NOMO-1 (cell line): ENCODE data around the gene COX11.
A peak's percentile ranks its signal among the peaks of the same experiment; 100 is the strongest.

ENCODE experiments used
- DNase-seq, 2 experiments: peaks; one replicate each; lab custom pipeline; 2025; ENCODE audit not compliant: unreplicated experiment in 2 of 2; lab: John Stamatoyannopoulos, UW

Gene COX11

GRCh38 chr17:54968988-54969332, 506 bp upstream of the COX11 start:
- DNase-seq, result peak in 1 of 2 experiments; percentile 36

DNA sequence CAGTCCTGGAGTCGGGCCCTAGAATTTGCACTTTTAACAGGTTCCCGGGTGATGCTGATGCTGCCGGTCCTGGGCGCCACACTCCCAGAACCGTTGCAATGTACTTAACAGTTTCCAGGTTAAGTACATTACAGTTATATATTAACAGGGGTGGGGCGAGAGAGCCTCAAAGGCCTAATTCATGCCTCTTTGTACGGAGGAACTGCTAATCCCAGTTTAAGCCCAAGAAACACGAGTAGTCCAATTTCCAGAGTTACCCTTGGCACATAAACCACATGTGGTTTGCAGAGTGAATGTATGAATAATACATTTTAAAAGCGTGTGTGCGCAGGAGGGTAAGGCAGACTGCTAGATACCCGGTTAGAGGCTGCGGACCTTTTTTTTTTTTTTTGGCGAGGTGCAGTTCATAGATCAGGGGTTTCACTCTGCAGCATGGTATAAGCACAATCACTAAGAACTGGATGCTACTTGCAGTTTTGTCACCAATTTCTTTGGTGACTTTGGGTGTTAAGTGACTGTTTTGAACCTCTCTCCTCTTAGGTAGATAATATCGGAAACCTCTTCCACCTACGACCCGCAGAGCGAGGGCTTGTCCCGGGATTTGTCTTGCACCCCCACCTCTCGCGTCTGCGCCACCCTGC, 713 bp downstream of the COX11 start:
- peak in 1 of 2 experiments; percentile 34 for DNase-seq

GRCh38 chr17:54956791-54957190, 11.7 kb downstream of the COX11 start:
- no peak for DNase-seq

GRCh38 chr17:54951286-54951685, 17.2 kb downstream of the COX11 start:
- no peak for DNase-seq

DNA sequence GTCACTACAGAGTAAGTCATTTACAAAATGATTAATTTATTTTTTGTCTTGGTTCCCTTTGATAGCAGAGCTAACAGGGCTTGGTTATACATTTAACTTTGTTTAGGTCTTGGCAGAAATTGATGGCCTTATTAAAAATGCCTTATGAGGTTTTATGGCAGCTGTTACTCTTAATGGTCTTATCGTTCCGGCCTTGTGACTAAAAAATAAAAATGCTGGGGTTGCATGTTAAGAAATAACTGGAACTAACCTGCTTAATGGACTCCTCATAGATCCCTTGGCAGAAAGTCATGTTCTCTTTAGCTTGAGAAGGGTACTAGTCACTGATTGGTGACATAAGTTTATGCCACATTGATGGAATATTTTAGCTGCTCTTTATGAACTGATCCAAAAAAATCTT, 18.3 kb downstream of the COX11 start:
- DNase-seq, result no peak

DNA sequence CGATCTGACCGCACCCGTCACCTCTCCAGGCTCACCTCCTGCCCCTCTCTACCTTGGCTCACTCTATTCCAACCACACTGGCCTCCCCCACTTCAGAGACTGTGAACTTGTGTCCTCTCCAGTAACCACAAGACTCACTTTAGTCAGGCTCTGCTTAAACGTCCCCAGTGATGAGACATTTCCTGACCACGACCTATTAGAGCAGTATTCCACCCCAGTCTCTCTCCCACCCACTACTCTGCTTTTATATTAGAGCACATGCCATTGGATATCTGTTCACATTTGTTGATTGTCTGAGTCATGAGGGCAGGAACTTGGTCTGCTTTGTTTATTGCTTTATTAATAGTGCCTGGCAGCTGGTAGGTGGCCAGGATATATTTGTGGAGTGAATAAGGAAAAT, 20.1 kb downstream of the COX11 start:
- no peak for DNase-seq

- DNase-seq, result peak in 1 of 2 experiments; percentile 46
Measured at GRCh38 chr17:54947396-54947795, 21.1 kb downstream of the COX11 start.

DNA sequence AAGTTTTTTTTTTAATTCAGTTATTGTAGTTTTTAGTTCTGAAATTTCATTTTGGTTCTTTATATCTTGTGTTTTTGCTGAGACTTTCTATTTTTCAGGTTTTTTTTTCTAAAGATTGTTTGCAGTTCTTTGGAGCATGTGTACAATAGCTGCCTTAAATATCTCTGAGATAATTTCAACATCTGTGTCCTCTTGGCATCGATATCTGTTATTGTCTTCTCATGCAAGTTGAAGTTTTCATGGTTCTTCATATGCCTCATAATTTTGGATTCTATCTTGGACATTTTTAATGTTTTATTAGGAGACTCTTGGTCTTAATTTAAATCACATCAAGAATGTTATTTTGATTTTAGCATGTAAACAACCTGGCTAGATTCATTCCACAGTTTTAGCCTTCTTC, 22.8 kb downstream of the COX11 start:
- DNase-seq, result no peak

GRCh38 chr17:54945231-54945630, 23.2 kb downstream of the COX11 start:
- DNase-seq, result no peak

GRCh38 chr17:54944796-54945195, 23.7 kb downstream of the COX11 start:
- no peak for DNase-seq

GRCh38 chr17:54941285-54941684, 27.2 kb downstream of the COX11 start:
- no peak for DNase-seq

GRCh38 chr17:54937426-54937825, 31.0 kb downstream of the COX11 start:
- DNase-seq, result no peak

GRCh38 chr17:54937018-54937417, 31.4 kb downstream of the COX11 start:
- no peak for DNase-seq

DNA sequence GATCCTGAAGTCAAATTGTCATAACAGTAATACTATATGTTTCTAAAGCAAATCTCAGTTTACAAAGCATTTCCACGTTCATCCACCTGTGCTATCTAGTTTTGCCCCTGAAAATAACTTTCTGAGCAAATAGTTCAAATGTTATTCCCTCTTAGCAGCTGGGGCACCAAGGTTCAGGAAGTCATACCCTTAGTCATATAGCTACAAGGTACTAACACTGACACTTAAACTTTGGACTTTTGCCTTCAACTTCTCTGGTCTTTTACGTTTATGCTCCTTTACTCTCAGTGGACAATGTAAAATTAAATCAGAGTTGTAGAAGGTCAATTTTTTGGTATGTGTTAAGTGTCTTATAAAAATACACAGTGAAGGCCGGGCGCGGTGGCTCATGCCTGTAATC, 33.0 kb downstream of the COX11 start:
- DNase-seq, result no peak

DNA sequence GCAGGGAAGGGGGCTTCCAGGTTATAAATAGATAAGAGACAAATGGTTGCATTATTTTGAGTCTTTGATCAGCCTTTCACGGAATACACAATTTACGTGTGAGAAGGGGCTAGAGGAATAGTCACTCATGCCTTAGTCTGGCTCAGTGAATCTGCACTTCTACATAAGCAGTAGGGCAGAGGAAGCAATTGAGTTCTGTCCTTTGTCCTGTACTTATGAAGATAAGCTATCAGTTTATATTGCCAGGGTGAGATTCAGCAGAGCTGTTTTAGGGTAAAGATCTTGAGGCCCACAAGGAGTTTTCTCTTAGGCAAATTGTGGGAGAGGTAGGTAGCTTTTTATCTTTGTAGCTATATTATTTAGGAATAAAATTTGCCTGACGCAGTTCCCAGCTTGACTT, 34.5 kb downstream of the COX11 start:
- no peak for DNase-seq

DNA sequence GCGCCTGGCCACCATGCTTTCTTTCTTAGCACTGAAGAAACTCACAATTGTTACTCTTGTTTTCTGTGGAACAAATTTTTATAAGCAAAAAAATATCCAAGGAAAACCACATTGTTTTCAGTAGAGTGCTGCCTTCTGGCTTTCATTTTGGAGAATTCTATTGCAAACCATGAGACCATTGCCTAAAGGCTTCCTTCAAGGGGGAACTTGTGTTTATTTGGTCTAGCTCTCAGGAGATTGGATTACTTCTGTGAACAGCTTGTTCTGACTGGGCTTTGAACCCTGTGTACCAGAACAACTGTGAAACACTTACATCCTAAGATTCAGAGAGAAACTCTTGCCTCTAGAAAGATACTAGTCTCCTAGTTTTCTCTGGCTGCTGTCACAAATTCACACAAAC, 35.7 kb downstream of the COX11 start:
- DNase-seq, result no peak

- no peak for DNase-seq
Measured at GRCh38 chr17:54927525-54927924, 40.9 kb downstream of the COX11 start.

DNA sequence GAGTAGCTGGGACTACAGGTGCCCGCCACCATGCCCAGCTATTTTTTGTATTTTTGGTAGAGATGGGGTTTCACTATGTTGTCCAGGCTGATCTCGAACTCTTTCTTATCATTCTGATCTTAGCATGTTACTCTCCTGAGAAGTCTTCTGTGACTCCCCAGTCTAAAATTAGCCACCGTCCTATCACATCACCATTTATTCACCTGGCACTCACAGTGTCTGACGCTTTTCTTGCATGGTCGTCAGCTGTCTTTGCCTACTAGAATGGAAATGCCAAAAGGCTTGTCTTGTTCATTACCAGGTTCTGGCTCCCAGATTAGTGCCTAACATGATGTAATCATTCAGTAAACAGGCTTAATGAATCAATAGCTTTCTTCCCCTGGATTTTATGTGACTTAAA, 44.0 kb downstream of the COX11 start:
- no peak for DNase-seq

DNA sequence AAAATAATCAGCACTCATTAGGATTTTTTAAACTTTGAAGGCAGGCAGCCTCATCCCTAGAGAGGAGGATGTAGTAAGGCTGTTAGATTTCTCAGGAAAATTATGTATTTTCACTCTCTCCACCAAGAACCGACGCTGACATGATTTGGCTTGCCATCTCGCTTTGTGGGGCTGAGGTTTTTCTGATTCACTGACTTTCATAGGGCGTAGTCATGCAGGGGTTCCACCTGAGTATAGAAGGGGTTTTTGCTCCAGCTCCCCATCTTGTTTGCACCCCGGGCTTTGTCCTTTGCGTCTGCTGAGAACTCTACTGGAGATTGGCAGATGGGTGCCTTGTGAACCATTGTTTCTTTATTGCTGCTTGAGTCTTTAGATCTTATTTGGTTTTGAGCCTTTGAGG, 47.6 kb downstream of the COX11 start:
- DNase-seq, result no peak

GRCh38 chr17:54919425-54919824, 49.0 kb downstream of the COX11 start:
- no peak for DNase-seq

- DNase-seq, result no peak
Measured at GRCh38 chr17:54916721-54917120, 51.7 kb downstream of the COX11 start.
